Skeletal muscle tissue (tissue), 4 donors: ENCODE measurements around the gene PCDHGC3. TPM values are rescaled to one million over a fixed set of nuclear protein-coding genes. Genes with fewer than 3 reads are reported as not detected.

Experiments
- H3K27ac ChIP-seq: one replicate; pipeline ENCODE4 v1.7.0; 2013; ENCODE audit warnings: mild to moderate bottlenecking, low read depth, low read length, inconsistent platforms
- H3K27me3 ChIP-seq, 3 donors: one replicate each; pipeline ENCODE4 v1.7.0; 2013; ENCODE audit warnings: low read length in 3 of 3; ENCODE audit not compliant: control insufficient read depth in 3 of 3, insufficient read depth in 3 of 3
- H3K36me3 ChIP-seq, 3 donors: one replicate each; pipeline ENCODE4 v1.7.0; 2013; ENCODE audit warnings: low read length in 3 of 3; ENCODE audit not compliant: control insufficient read depth in 3 of 3, insufficient read depth in 3 of 3
- H3K4me1 ChIP-seq, 3 donors: one replicate each; pipeline ENCODE4 v1.7.0; 2013; ENCODE audit warnings: low read length in 3 of 3, mild to moderate bottlenecking in 3 of 3; ENCODE audit not compliant: control insufficient read depth in 3 of 3, insufficient read depth in 3 of 3
- H3K4me3 ChIP-seq, 3 donors: one replicate each; pipeline ENCODE4 v1.7.0; 2013; ENCODE audit warnings: low read length in 3 of 3
- H3K9ac ChIP-seq, 3 donors: one replicate each; pipeline ENCODE4 v1.7.0; 2013; ENCODE audit warnings: low read length in 3 of 3, mild to moderate bottlenecking in 3 of 3, moderate library complexity in 2 of 3, low read depth in 1 of 3
- H3K9me3 ChIP-seq, 3 donors: one replicate each; pipeline ENCODE4 v1.7.0; 2013; ENCODE audit warnings: low read length in 3 of 3; ENCODE audit not compliant: control insufficient read depth in 3 of 3
- total RNA-seq: library from RNA; depleted of rRNA; stranded (reverse); fragments of >200 nt; gene quantifications from one replicate; pipeline ENCODE4 v1.2.3, GENCODE V29; 2014
- donor health status: Osteomylitis.

Gene PCDHGC3
- total RNA-seq, 1 donor from 2014 or later, result 38.1 TPM

GRCh38 chr5:141506381-141507155, 30.8 kb downstream of the PCDHGC3 start:
- peaks cover 18 to 21% (median 21%) of the 10 kb centered on the region in 3 donors for H3K36me3 ChIP-seq
- peaks cover 36 to 40% (median 37%) of the 10 kb centered on the region in 3 donors for H3K4me1 ChIP-seq
- H3K9ac ChIP-seq, result peak overlapping the region in 2 of 3 donors; percentile 48 to 57
- no peaks in the 10 kb centered on the region for H3K27me3 ChIP-seq
- peak overlapping the region; percentile 75 for H3K27ac ChIP-seq
- H3K4me3 ChIP-seq, result peak overlapping the region in 1 of 3 donors; percentile 24
- no peaks in the 10 kb centered on the region for H3K9me3 ChIP-seq

- Histone ChIP-seq H3K9ac (peak overlapping the region; percentile 3 to 57 (median 48)), H3K27me3 (no peaks in the 10 kb centered on the region), H3K9me3 (no peaks in the 10 kb centered on the region), H3K27ac (peak overlapping the region; percentile 75), H3K4me3 (peak overlapping the region in 1 of 3 donors; percentile 38), H3K4me1 (peaks cover 40 to 48% (median 42%) of the 10 kb centered on the region in 3 donors), H3K36me3 (peaks cover 24 to 28% (median 24%) of the 10 kb centered on the region in 3 donors)
Measured at GRCh38 chr5:141507387-141508091, 31.8 kb downstream of the PCDHGC3 start.

GRCh38 chr5:141508440-141508797, 32.7 kb downstream of the PCDHGC3 start:
- Histone ChIP-seq H3K4me1 (peaks cover 49 to 57% (median 50%) of the 10 kb centered on the region in 3 donors), H3K9me3 (no peaks in the 10 kb centered on the region), H3K27me3 (no peaks in the 10 kb centered on the region), H3K36me3 (peaks cover 24 to 28% (median 24%) of the 10 kb centered on the region in 3 donors), H3K27ac (peak overlapping the region; percentile 75), H3K4me3 (peak overlapping the region in 1 of 3 donors; percentile 38), H3K9ac (peak overlapping the region; percentile 3 to 50 (median 40))

GRCh38 chr5:141508798-141509611, 33.2 kb downstream of the PCDHGC3 start:
- peak overlapping the region in 2 of 3 donors; percentile 40 to 64 for H3K9ac ChIP-seq
- peak overlapping the region in 2 of 3 donors; percentile 3 to 29 for H3K4me3 ChIP-seq
- peak overlapping the region; percentile 75 for H3K27ac ChIP-seq
- H3K36me3 ChIP-seq, result peaks cover 21 to 28% (median 24%) of the 10 kb centered on the region in 3 donors
- H3K4me1 ChIP-seq, result peaks cover 54 to 60% (median 56%) of the 10 kb centered on the region in 3 donors
- H3K9me3 ChIP-seq, result no peaks in the 10 kb centered on the region
- no peaks in the 10 kb centered on the region for H3K27me3 ChIP-seq

- Histone ChIP-seq H3K9ac (peak overlapping the region in 1 of 3 donors; percentile 16), H3K27me3 (no peaks in the 10 kb centered on the region), H3K4me1 (peaks cover 66 to 71% (median 67%) of the 10 kb centered on the region in 3 donors), H3K4me3 (no peak overlapping the region), H3K9me3 (no peaks in the 10 kb centered on the region), H3K27ac (no peak overlapping the region), H3K36me3 (peaks cover 21 to 25% (median 24%) of the 10 kb centered on the region in 3 donors)
Measured at GRCh38 chr5:141510160-141510559, 34.4 kb downstream of the PCDHGC3 start.

GRCh38 chr5:141510850-141511601, 35.3 kb downstream of the PCDHGC3 start:
- no peaks in the 10 kb centered on the region for H3K27me3 ChIP-seq
- peaks cover 75 to 80% (median 76%) of the 10 kb centered on the region in 3 donors for H3K4me1 ChIP-seq
- no peak overlapping the region for H3K4me3 ChIP-seq
- peak overlapping the region; percentile 96 for H3K27ac ChIP-seq
- no peaks in the 10 kb centered on the region for H3K9me3 ChIP-seq
- H3K9ac ChIP-seq, result no peak overlapping the region
- H3K36me3 ChIP-seq, result peaks cover 20 to 21% (median 21%) of the 10 kb centered on the region in 3 donors

GRCh38 chr5:141511771-141512325, 36.1 kb downstream of the PCDHGC3 start:
- H3K27me3 ChIP-seq, result no peaks in the 10 kb centered on the region
- H3K4me3 ChIP-seq, result peak overlapping the region in 1 of 3 donors; percentile 91
- H3K27ac ChIP-seq, result peak overlapping the region; percentile 96
- peaks cover 26 to 27% (median 27%) of the 10 kb centered on the region in 3 donors for H3K36me3 ChIP-seq
- H3K9ac ChIP-seq, result peak overlapping the region in 1 of 3 donors; percentile 71
- no peaks in the 10 kb centered on the region for H3K9me3 ChIP-seq
- H3K4me1 ChIP-seq, result peaks cover 77 to 80% (median 78%) of the 10 kb centered on the region in 3 donors

GRCh38 chr5:141512390-141512910, 36.7 kb downstream of the PCDHGC3 start:
- Histone ChIP-seq H3K27ac (peak overlapping the region; percentile 96), H3K4me3 (peak overlapping the region; percentile 73 to 91 (median 79)), H3K9me3 (no peaks in the 10 kb centered on the region), H3K36me3 (peaks cover 26 to 27% (median 27%) of the 10 kb centered on the region in 3 donors), H3K27me3 (no peaks in the 10 kb centered on the region), H3K9ac (peak overlapping the region; percentile 63 to 90 (median 71)), H3K4me1 (peaks cover 77 to 80% (median 77%) of the 10 kb centered on the region in 3 donors)
